GM12878 (cell line): ENCODE measurements around the gene HIVEP3. TPM values are rescaled to one million over a fixed set of nuclear protein-coding genes. Genes with fewer than 3 reads are reported as not detected.

ENCODE experiments used
- ATAC-seq: fragments of 200-7000 bp; cut with Tn5 transposase; 3 replicates; pipeline ENCODE4 v1.9.1; 2020; ENCODE audit warnings: mild to moderate bottlenecking, moderate library complexity
- BruUV-seq: library from RNA; stranded (reverse); fragments of 400-500 nt; replicated peaks from 2 replicates; lab custom pipeline; 2021; lab: Mats Ljungman, UMichigan
- CTCF ChIA-PET: fragments of 300-600 bp; sonication (Branson Sonifier 250); formaldehyde crosslinking; extraction: SDS; loops from one replicate; lab custom pipeline; 2021; ENCODE audit warnings: inconsistent platforms; lab: Yijun Ruan, JAX
- POLR2A ChIA-PET: fragments of 350-600 bp; formaldehyde crosslinking; extraction: SDS; loops from one replicate; lab custom pipeline; 2021; ENCODE audit warnings: inconsistent platforms; lab: Charles Lee
- RAD21 ChIA-PET: fragments of 300-600 bp; sonication (Branson Sonifier 250); formaldehyde crosslinking; loops from one replicate; lab custom pipeline; 2023; ENCODE audit warnings: antibody characterized with exemption; ENCODE audit not compliant: unreplicated experiment; lab: Charles Lee
- SMC1A ChIA-PET: fragments of 300-600 bp; sonication (Branson Sonifier 250); formaldehyde crosslinking; loops from one replicate; lab custom pipeline; 2023; ENCODE audit not compliant: unreplicated experiment, uncharacterized antibody; lab: Charles Lee
- DNase-seq: peaks from one replicate; pipeline ENCODE4 v3.0.0-alpha.2; 2011; ENCODE audit warnings: low read depth, low spot score
- FAIRE-seq: peaks from 3 replicates; lab custom pipeline; 2011; peaks lifted over from hg19 to GRCh38; lab: Jason Lieb, UNC
- H2AFZ ChIP-seq: 2 replicates; pipeline ENCODE4 v1.6.0; 2011; ENCODE audit warnings: low read depth, low read length, control low read depth; ENCODE audit not compliant: control insufficient read depth
- H3K27ac ChIP-seq: 2 replicates; pipeline ENCODE4 v1.5.1; 2011; ENCODE audit warnings: control low read depth; ENCODE audit not compliant: control insufficient read depth, insufficient read depth
- H3K27me3 ChIP-seq, 2 experiments: replicated peaks in 1 of 2; 2 replicates each; pipeline versions ENCODE4 v1.6.0 to v1.6.1; 2011; ENCODE audit warnings: low read length in 1 of 2; ENCODE audit not compliant: control insufficient read depth in 2 of 2, insufficient read depth in 2 of 2
- H3K36me3 ChIP-seq, 2 experiments: 2 replicates each; pipeline ENCODE4 v1.5.1; 2011; ENCODE audit warnings: low read length in 1 of 2; ENCODE audit not compliant: control insufficient read depth in 2 of 2, insufficient read depth in 2 of 2
- H3K4me1 ChIP-seq: 2 replicates; pipeline ENCODE4 v1.6.1; 2011; ENCODE audit warnings: mild to moderate bottlenecking, low read length, moderate library complexity, mixed read lengths; ENCODE audit not compliant: control insufficient read depth, insufficient read depth
- H3K4me2 ChIP-seq: 2 replicates; pipeline ENCODE4 v1.6.0; 2011; ENCODE audit warnings: control low read depth; ENCODE audit not compliant: control insufficient read depth, insufficient read depth
- H3K4me3 ChIP-seq: fragments of 200-600 bp; sonication (generic); 2 replicates; pipeline ENCODE4 v1.5.1; 2016
- H3K79me2 ChIP-seq: 2 replicates; pipeline ENCODE4 v1.6.0; 2011; ENCODE audit warnings: low read length; ENCODE audit not compliant: control insufficient read depth, insufficient read depth
- H3K9ac ChIP-seq: 2 replicates; pipeline ENCODE4 v1.8.0; 2011; ENCODE audit warnings: low read length, control low read depth, mixed read lengths; ENCODE audit not compliant: control insufficient read depth, insufficient read depth
- H3K9me3 ChIP-seq: replicated peaks from 3 replicates; pipeline ENCODE4 v1.5.1; 2011; ENCODE audit warnings: mild to moderate bottlenecking, low read length; ENCODE audit not compliant: control insufficient read depth, insufficient read depth
- H4K20me1 ChIP-seq: 2 replicates; pipeline ENCODE4 v1.6.0; 2011; ENCODE audit not compliant: control insufficient read depth, insufficient read depth
- E2F8 ChIP-seq: fragments of 450-650 bp; IDR thresholded peaks from 2 replicates; pipeline ENCODE4 v1.6.1; 2018; ENCODE audit warnings: mild to moderate bottlenecking, low read depth, moderate library complexity; ENCODE audit not compliant: partially characterized antibody
- EP300 ChIP-seq, 2 experiments: fragments of 150-350 bp in 1 of 2; IDR thresholded peaks; 2 replicates each; pipeline ENCODE4 v1.6.1; 2011 to 2012; ENCODE audit warnings: low read depth in 2 of 2, low read length in 2 of 2, borderline replicate concordance in 1 of 2, improper control_type of control experiment in 1 of 2, inconsistent platforms in 1 of 2; ENCODE audit not compliant: control insufficient read depth in 1 of 2
- HDAC2 ChIP-seq: fragments of 200-600 bp; sonication (generic); IDR thresholded peaks from 2 replicates; pipeline ENCODE4 v1.6.1; 2017
- HDGF ChIP-seq: fragments of 450-650 bp; IDR thresholded peaks from 2 replicates; pipeline ENCODE4 v1.6.1; 2016; ENCODE audit warnings: antibody characterized with exemption
- LARP7 ChIP-seq: fragments of 450-650 bp; IDR thresholded peaks from 2 replicates; pipeline ENCODE4 v1.6.1; 2017; ENCODE audit warnings: mild to moderate bottlenecking
- MTA3 ChIP-seq: IDR thresholded peaks from 2 replicates; pipeline ENCODE4 v1.6.1; 2012; ENCODE audit warnings: low read length, inconsistent platforms, borderline replicate concordance
- NFYA ChIP-seq: IDR thresholded peaks from 2 replicates; pipeline ENCODE4 v1.6.1; 2011; ENCODE audit warnings: low read depth, mild to moderate bottlenecking, low read length, improper control_type of control experiment, borderline replicate concordance
- POLR2AphosphoS5 ChIP-seq: IDR thresholded peaks from 2 replicates; pipeline ENCODE4 v1.6.1; 2011; ENCODE audit warnings: mild to moderate bottlenecking, low read length, inconsistent platforms
- SIX5 ChIP-seq: IDR thresholded peaks from 2 replicates; pipeline ENCODE4 v1.6.1; 2011; ENCODE audit warnings: mild to moderate bottlenecking, low read depth, low read length, moderate library complexity; ENCODE audit not compliant: severe bottlenecking
- SMAD5 ChIP-seq: IDR thresholded peaks from 2 replicates; pipeline ENCODE4 v1.6.1; 2016; ENCODE audit warnings: antibody characterized with exemption, low read depth
- STAT3 ChIP-seq: IDR thresholded peaks from 2 replicates; pipeline ENCODE4 v1.6.1; 2011; ENCODE audit warnings: low read depth, low read length, improper control_type of control experiment
- YY1 ChIP-seq: IDR thresholded peaks from 2 replicates; pipeline ENCODE4 v1.6.1; 2011; ENCODE audit warnings: low read depth, mild to moderate bottlenecking, low read length
- ZBTB11 ChIP-seq: fragments of 450-650 bp; formaldehyde crosslinking; IDR thresholded peaks from 2 replicates; pipeline ENCODE4 v1.5.0; 2022; ENCODE audit warnings: mild to moderate bottlenecking, missing genetic modification characterization
- WGBS: methylation state at CpG from one replicate; pipeline ENCODE4 v1.1.6; 2016; ENCODE audit warnings: low lambda C conversion rate; ENCODE audit not compliant: insufficient replicate concordance, insufficient coverage; ENCODE audit errors: missing lambda C conversion rate; 5-methylcytosine and 5-hydroxymethylcytosine counted together
- in situ Hi-C: fragments of 300-500 bp; cut with MboI; formaldehyde crosslinking; loops from 9 replicates; pipeline ENCODE4 v1.14.3; 2018; ENCODE audit warnings: mixed read lengths
- intact Hi-C: fragments of 100-400 bp; cut with micrococcal nuclease; formaldehyde crosslinking; loops from one replicate; pipeline ENCODE4 v1.14.2; 2022; ENCODE audit not compliant: unreplicated experiment
- polyA plus RNA-seq, 11 experiments: library from polyadenylated mRNA; depleted of rRNA in 4 of 11; unstranded in 6 of 11; stranded (reverse) in 5 of 11; fragments of >200 nt; fragmentation: Nextera tagmentation in 4 of 11; fragmentation: Illumina TruSeq in 1 of 11; extraction: Ambion mirVana in 4 of 11; extraction: Trizol in 1 of 11; gene quantifications; 1 replicate in 1 of 11; 2 replicates in 10 of 11; pipeline versions ENCODE4 v1.2.1 to v1.2.3, GENCODE V29; 2011 to 2016; ENCODE audit warnings: inconsistent platforms in 2 of 11, missing spikeins in 2 of 11, low read depth in 1 of 11
- total RNA-seq, 4 experiments: library from RNA; depleted of rRNA in 3 of 4; stranded (reverse); fragments of >200 nt in 3 of 4; fragmentation: Illumina TruSeq in 1 of 4; extraction: Trizol in 1 of 4; gene quantifications; 2 replicates each; pipeline versions ENCODE4 v1.2.1 to v1.2.3, GENCODE V29; 2013 to 2021
- TF ChIP-seq, protein P1 (sequence below): fragments of 450-650 bp; IDR thresholded peaks from 2 replicates; pipeline ENCODE4 v1.6.1; 2017; ENCODE audit warnings: low read depth, mild to moderate bottlenecking, moderate library complexity
- TF ChIP-seq, protein P2 (sequence below): IDR thresholded peaks from 2 replicates; pipeline ENCODE4 v1.6.1; 2012; ENCODE audit warnings: low read depth, low read length, improper control_type of control experiment

The HIVEP3 gene
- total and polyA plus RNA-seq, 10 of the 15 experiments (the other 5 are each of a cell fraction or from before 2014, with no cell fraction given): 1.8 to 13.6 (median 3.8) TPM

GRCh38 chr1:41709331-41709730 is 209.4 kb downstream of the HIVEP3 start:
- WGBS: 77% methylated on average over 4 of the region's 4 CpGs
- CTCF ChIA-PET: interaction anchor here (0.9 to 2.4 kb wide), 5 partner anchors 10 to 103 kb away, joined by 3 to 12 read pairs (median 4); no protein-coding TSS in a partner anchor
- Histone ChIP-seq H3K9me3 (no peaks in the 10 kb centered on the region), H3K4me2 (no peak overlapping the region), H3K36me3 (no peaks in the 10 kb centered on the region), H4K20me1 (no peaks in the 10 kb centered on the region), H3K27ac (no peak overlapping the region), H3K4me1 (peaks cover 5% of the 10 kb centered on the region), H3K27me3 (no peaks in the 10 kb centered on the region), H3K79me2 (no peaks in the 10 kb centered on the region), H3K4me3 (no peak overlapping the region), H2AFZ (no peak overlapping the region), H3K9ac (no peak overlapping the region)
- DNase-seq: no peak
- TF ChIP-seq, protein P1, sequence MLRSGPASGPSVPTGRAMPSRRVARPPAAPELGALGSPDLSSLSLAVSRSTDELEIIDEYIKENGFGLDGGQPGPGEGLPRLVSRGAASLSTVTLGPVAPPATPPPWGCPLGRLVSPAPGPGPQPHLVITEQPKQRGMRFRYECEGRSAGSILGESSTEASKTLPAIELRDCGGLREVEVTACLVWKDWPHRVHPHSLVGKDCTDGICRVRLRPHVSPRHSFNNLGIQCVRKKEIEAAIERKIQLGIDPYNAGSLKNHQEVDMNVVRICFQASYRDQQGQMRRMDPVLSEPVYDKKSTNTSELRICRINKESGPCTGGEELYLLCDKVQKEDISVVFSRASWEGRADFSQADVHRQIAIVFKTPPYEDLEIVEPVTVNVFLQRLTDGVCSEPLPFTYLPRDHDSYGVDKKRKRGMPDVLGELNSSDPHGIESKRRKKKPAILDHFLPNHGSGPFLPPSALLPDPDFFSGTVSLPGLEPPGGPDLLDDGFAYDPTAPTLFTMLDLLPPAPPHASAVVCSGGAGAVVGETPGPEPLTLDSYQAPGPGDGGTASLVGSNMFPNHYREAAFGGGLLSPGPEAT: no peak
- no peak for TF ChIP-seq LARP7
- TF ChIP-seq HDGF: no peak
- no peak for TF ChIP-seq E2F8
- TF ChIP-seq YY1: no peak
- no peak for TF ChIP-seq HDAC2
- no peak for TF ChIP-seq ZBTB11
- TF ChIP-seq SIX5: no peak
- no peak for TF ChIP-seq STAT3
- TF ChIP-seq NFYA: no peak
- no peak for TF ChIP-seq EP300 (IDR thresholded peaks at IDR 0.05; ENCODE audit: borderline replicate concordance in 1 of 2, control insufficient read depth in 1 of 2, low read depth in 2 of 2, low read length in 2 of 2)
- TF ChIP-seq, protein P2, sequence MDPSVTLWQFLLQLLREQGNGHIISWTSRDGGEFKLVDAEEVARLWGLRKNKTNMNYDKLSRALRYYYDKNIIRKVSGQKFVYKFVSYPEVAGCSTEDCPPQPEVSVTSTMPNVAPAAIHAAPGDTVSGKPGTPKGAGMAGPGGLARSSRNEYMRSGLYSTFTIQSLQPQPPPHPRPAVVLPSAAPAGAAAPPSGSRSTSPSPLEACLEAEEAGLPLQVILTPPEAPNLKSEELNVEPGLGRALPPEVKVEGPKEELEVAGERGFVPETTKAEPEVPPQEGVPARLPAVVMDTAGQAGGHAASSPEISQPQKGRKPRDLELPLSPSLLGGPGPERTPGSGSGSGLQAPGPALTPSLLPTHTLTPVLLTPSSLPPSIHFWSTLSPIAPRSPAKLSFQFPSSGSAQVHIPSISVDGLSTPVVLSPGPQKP: no peak
- TF ChIP-seq MTA3: no peak
- no peak for TF ChIP-seq SMAD5
- no peak for TF ChIP-seq POLR2AphosphoS5
- POLR2A ChIA-PET: interaction anchor here (1.0 to 1.9 kb wide), 5 partner anchors 10 to 42 kb away, joined by 3 to 5 read pairs (median 4); no protein-coding TSS in a partner anchor
- intact Hi-C loops (no loop called here), in situ Hi-C loops (no loop called here)
- no TSS peak for BruUV-seq
- ATAC-seq: no peak
- RAD21 ChIA-PET: interaction anchor here (1.1 to 2.6 kb wide), 7 partner anchors 9 to 56 kb away, joined by 3 to 12 read pairs (median 4); no protein-coding TSS in a partner anchor
- SMC1A ChIA-PET: interaction anchor here (0.9 to 3.9 kb wide), 8 partner anchors 10 to 53 kb away, joined by 3 to 24 read pairs (median 5); no protein-coding TSS in a partner anchor
- FAIRE-seq: no peak
